HTR-8/SVneo (cell line): ENCODE data around the gene NLRP10.
"Not testable (repeated sequence)": the region's sequence is repeated elsewhere in the genome, so short reads cannot be mapped to it uniquely, and the experiment has no call there.

Source experiments
- DNase-seq: peaks from one replicate; pipeline ENCODE4 v3.0.0; 2011; ENCODE audit warnings: low spot score, mixed read lengths; ENCODE audit not compliant: insufficient read length
- FAIRE-seq: peaks from 2 replicates; lab custom pipeline; 2011; peaks lifted over from hg19 to GRCh38; lab: Jason Lieb, UNC

Gene NLRP10

GRCh38 chr11:7965386-7965785 is at the start of gene NLRP10:
TSS of gene NLRP10 (minus strand) at chr11:7965447. CDS start at chr11:7963495, 1,952 bp downstream.
- FAIRE-seq (peak; percentile 69), DNase-seq (no peak)

- no peak for DNase-seq
- no peak for FAIRE-seq
These were observed 48.6 kb upstream of the NLRP10 start for GRCh38 chr11:8013833-8014232.

- peak; percentile 48 for DNase-seq
- FAIRE-seq, result no peak
These were observed 46.8 kb upstream of the NLRP10 start for GRCh38 chr11:8011981-8012444.

GRCh38 chr11:8011371-8011770 is 46.1 kb upstream of the NLRP10 start:
- DNase-seq (no peak), FAIRE-seq (no peak)

- no peak for FAIRE-seq
- DNase-seq, result no peak
These were observed 44.6 kb upstream of the NLRP10 start for GRCh38 chr11:8009856-8010255.

GRCh38 chr11:8008212-8008611 is 43.0 kb upstream of the NLRP10 start:
- DNase-seq (no peak), FAIRE-seq (no peak)

- FAIRE-seq, result peak; percentile 72
- peak; percentile 74 for DNase-seq
These were observed 41.2 kb upstream of the NLRP10 start for GRCh38 chr11:8006349-8006977.

- FAIRE-seq (no peak), DNase-seq (no peak)
These were observed 40.3 kb upstream of the NLRP10 start for GRCh38 chr11:8005556-8005955.

GRCh38 chr11:8004008-8004407 is 38.8 kb upstream of the NLRP10 start:
- FAIRE-seq (no peak), DNase-seq (no peak)

GRCh38 chr11:8003187-8003586 is 37.9 kb upstream of the NLRP10 start:
- FAIRE-seq, result no peak
- no peak for DNase-seq

- FAIRE-seq, result no peak
- DNase-seq, result no peak
These were observed 37.4 kb upstream of the NLRP10 start for GRCh38 chr11:8002676-8003075.

GRCh38 chr11:8000390-8000789 is 35.1 kb upstream of the NLRP10 start:
- no peak for DNase-seq
- no peak for FAIRE-seq

GRCh38 chr11:7999795-8000194 is 34.5 kb upstream of the NLRP10 start:
- FAIRE-seq (no peak), DNase-seq (no peak)

GRCh38 chr11:7994581-7995278 is 29.5 kb upstream of the NLRP10 start:
- FAIRE-seq (no peak), DNase-seq (no peak)

GRCh38 chr11:7987560-7987883 is 22.3 kb upstream of the NLRP10 start:
- DNase-seq, result not testable (repeated sequence)
- peak; percentile 9 for FAIRE-seq

- FAIRE-seq (peak; percentile 59), DNase-seq (peak; percentile 98)
These were observed 21.7 kb upstream of the NLRP10 start, which contains the start of gene EIF3F for GRCh38 chr11:7986768-7987559. TSS of gene EIF3F (plus strand) at chr11:7987337. CDS start at chr11:7987353, 16 bp downstream.

- FAIRE-seq (no peak), DNase-seq (no peak)
These were observed 18.8 kb upstream of the NLRP10 start for GRCh38 chr11:7983832-7984590.

GRCh38 chr11:7982582-7983119 is 17.4 kb upstream of the NLRP10 start:
- FAIRE-seq (no peak), DNase-seq (no peak)

GRCh38 chr11:7981619-7982157 is 16.4 kb upstream of the NLRP10 start:
- no peak for DNase-seq
- no peak for FAIRE-seq
